HuH-7.5 (cell line): ENCODE data around the gene DNAH11.
"Not testable (repeated sequence)": the region's sequence is repeated elsewhere in the genome, so short reads cannot be mapped to it uniquely, and the experiment has no call there.

Source experiments
- DNase-seq: peaks from one replicate; pipeline ENCODE4 v3.0.0; 2011; ENCODE audit warnings: low spot score

The DNAH11 gene

GRCh38 chr7:21542891-21543527, at the start of gene DNAH11:
TSS of gene DNAH11 (plus strand) at chr7:21543039. CDS start at chr7:21543246, 207 bp downstream.
- DNase-seq, result peak; percentile 73

GRCh38 chr7:21495731-21496130, 47.1 kb upstream of the DNAH11 start:
- no peak for DNase-seq

- DNase-seq, result no peak
These were observed 45.8 kb upstream of the DNAH11 start for GRCh38 chr7:21497072-21497471.

GRCh38 chr7:21500117-21500832, 42.6 kb upstream of the DNAH11 start:
- no peak for DNase-seq

- DNase-seq, result no peak
These were observed 38.8 kb upstream of the DNAH11 start for GRCh38 chr7:21504021-21504420.

GRCh38 chr7:21507627-21508343, 35.1 kb upstream of the DNAH11 start:
- no peak for DNase-seq

GRCh38 chr7:21508538-21508937, 34.3 kb upstream of the DNAH11 start:
- DNase-seq, result no peak

- no peak for DNase-seq
These were observed 28.8 kb upstream of the DNAH11 start for GRCh38 chr7:21514062-21514461.

- no peak for DNase-seq
These were observed 18.2 kb upstream of the DNAH11 start for GRCh38 chr7:21524680-21525079.

GRCh38 chr7:21526007-21526406, 16.8 kb upstream of the DNAH11 start:
- no peak for DNase-seq

GRCh38 chr7:21526448-21526847, 16.4 kb upstream of the DNAH11 start:
- no peak for DNase-seq

- not testable (repeated sequence) for DNase-seq
These were observed 10.4 kb upstream of the DNAH11 start for GRCh38 chr7:21532485-21532884.

- DNase-seq, result not testable (repeated sequence)
These were observed 9.2 kb upstream of the DNAH11 start for GRCh38 chr7:21533646-21534045.

GRCh38 chr7:21536445-21537118, 6.3 kb upstream of the DNAH11 start:
- not testable (repeated sequence) for DNase-seq

- no peak for DNase-seq
These were observed 3.8 kb upstream of the DNAH11 start for GRCh38 chr7:21538936-21539495.

- DNase-seq, result no peak
These were observed 876 bp downstream of the DNAH11 start for GRCh38 chr7:21543528-21544302.

- DNase-seq, result no peak
These were observed 1.4 kb downstream of the DNAH11 start for GRCh38 chr7:21544303-21544656.

GRCh38 chr7:21544715-21545114, 1.9 kb downstream of the DNAH11 start:
- no peak for DNase-seq

- DNase-seq, result no peak
These were observed 4.7 kb downstream of the DNAH11 start for GRCh38 chr7:21547501-21547900.

- no peak for DNase-seq
These were observed 5.7 kb downstream of the DNAH11 start for GRCh38 chr7:21548491-21548890.

GRCh38 chr7:21550076-21550475, 7.2 kb downstream of the DNAH11 start:
- no peak for DNase-seq
